ENCODE results near the gene FGFBP2.
"Not testable (repeated sequence)": the region's sequence is repeated elsewhere in the genome, so short reads cannot be mapped to it uniquely, and the experiment has no call there.

The FGFBP2 gene

DNA sequence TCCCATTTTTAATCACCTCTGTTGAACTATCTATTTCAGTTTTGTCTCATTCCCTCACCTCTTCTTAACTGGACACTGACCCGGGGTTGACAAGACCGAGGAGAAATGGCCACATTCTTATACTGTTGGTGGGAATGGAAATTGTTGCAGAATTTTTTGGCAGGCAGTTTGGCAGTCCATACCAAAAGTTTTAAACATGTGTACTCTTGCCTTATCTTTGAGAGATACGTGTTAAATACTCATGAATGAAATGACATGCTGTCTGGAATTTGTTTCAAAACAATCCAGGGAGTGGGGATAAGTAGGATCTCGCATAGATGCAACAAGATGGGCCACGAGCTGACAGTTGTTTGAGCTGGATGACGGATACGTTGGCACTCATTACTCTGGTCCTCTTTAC is 36.5 kb downstream of the FGFBP2 start:
- FAIRE-seq: no peak

DNA sequence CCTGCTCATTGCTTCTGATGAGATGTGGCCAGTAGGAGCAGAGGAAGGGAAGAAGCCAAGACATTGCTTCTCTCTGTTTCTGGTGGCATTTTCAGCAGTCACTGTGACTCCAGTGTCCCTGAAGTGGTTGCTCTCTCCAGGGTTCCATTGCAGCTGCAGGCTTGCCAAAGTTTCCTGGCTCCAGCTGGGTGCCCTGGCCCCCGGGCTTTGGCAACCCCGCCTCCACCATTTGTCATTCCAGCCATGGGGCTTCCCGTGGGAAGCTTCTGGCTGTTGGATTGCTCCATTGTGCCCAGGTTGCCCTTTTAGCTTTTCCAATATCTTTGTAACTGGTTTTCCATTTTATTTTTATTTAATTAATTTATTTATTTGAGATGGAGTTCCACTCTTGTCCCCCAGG is 37.1 kb downstream of the FGFBP2 start:
- FAIRE-seq: no peak

DNA sequence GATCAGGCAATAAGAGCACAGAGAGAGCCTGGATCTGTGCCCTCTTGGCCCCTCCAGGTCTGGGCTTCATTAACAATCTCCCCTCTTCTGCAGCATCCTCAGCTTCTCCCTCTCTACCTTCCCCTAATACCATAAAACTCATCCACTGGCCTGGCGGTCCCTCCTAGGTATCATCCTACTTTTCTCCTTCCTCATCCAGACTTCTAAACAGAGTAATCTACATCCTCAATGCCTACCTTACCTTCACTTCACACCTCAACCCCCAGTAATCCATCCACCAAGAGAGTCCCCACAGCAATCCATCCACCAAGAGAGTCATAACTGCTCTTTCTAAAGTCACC is 41.4 kb downstream of the FGFBP2 start:
- FAIRE-seq: no peak

DNA sequence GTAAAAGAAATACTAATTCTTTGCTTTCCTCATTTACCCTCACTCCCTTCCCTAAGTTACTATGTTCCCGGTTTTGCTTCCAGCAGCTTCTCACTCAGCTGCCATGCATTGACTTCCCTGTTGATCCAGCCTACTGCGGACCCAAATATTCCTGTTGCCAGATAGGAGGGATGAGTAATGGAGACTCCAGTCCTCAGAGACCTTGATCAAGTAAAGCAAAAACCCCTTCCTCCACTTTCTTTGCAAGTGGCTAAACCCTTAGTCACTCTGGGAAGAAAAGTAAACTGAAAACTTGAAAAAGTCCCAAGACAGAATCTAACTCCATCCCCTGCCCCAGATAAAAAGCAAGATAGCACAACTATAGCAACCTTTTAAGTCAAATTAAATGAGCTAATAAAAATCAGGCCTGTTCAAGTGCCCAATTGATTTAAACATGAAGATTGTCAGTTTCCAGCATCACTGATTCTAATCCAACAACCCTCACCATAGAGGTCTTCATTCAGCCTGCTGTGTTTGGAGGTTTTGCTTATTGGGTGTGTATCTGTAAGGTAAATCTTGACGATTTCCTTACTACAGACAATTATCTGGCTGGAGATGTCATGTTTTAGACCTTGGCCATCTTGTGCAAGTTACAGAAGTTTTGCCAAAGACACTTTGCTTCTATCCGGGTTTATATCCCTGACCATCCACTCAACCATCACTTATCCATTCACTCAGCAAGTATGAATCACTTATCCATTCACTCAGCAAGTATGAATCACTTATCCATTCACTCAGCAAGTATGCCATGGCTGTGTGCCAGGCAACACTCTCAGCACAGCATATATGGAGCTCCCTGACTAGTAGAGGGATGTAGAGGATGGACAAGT is 42.0 kb downstream of the FGFBP2 start:
- FAIRE-seq: no peak

DNA sequence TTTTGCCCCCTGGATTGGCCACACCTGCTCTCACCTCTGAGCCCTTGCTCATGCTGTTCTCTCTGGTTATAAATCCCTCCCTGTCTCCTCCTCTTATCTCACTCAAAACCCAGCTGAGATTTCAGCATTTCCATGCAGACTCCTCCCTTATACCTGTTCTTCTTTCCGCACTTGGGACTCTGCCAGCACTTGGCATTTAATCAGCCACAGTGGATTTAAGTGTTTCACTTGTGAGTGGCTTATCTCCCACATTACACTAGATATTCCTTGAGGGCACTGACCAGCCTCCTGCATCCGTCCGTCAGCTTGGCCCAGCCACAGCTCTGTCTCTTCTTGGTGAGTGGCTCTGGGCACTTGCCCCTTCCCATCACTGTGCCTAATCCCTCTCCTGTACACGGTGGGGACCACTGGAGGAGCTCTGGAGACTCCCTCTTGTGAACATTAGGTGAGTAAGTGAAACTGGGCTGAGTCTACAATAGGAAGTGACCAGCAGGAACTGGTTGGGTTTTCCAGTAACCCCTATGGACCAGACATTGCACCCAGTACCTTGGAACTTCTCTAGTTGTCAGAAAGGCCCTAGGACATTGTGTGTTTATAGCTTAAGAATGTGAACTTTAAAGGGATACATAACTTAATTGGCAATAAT is 44.4 kb downstream of the FGFBP2 start:
- FAIRE-seq: no peak

DNA sequence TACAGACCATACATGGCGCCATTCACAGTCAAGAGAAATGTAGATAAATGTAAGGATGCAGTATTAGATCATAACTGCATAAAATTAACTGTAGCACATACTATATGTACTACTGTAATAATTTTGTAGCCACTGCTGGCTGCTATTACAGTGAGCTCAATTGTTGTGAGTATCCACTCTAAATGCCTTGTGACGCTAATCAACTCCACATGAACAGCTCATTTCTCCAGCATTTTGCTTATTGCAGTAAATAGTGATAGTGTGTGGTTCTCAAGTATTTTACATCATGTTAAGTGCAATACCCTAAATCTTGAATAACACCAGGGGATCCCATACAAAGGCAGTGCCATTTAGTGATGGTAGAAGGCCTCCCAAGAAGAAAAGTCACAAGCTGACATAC is 45.7 kb downstream of the FGFBP2 start:
- FAIRE-seq: no peak

DNA sequence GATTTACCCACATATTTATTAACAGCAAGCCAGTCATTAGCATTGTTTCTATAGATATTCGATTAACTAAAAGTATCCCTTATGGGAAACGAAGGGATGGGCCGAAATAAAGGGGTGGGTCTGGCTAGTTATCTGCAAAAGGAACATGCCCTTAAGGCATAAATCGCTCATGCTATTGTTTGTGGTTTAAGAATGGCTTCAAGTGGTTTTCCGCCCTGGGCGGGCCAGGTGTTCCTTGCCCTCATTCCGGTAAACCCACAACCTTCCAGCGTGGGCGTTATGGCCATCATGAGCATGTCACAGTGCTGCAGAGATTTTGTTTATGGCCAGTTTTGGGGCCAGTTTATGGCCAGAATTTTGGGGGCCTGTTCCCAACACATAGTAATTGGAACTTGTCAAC is 46.6 kb downstream of the FGFBP2 start:
- FAIRE-seq: not testable (repeated sequence)

DNA sequence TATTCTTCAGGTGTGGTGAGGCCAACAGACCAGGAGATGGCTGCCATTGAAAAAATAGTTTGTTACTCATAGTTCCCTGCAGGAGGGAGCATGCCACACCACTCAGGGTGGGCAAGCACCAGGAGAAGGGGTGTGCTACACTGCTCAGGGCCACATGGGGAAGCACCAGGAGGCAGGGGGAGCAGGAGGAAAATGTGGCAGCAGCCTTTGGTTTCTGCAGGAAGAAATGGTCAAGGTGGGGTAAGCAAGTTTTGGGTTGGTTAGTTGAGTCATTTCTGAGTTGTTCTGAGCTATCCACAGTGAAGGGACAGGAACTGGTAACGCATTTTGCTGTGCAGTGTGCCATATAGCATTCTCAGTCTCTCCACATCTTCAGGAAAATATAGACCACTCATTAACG is 48.2 kb downstream of the FGFBP2 start:
- FAIRE-seq: no peak

DNA sequence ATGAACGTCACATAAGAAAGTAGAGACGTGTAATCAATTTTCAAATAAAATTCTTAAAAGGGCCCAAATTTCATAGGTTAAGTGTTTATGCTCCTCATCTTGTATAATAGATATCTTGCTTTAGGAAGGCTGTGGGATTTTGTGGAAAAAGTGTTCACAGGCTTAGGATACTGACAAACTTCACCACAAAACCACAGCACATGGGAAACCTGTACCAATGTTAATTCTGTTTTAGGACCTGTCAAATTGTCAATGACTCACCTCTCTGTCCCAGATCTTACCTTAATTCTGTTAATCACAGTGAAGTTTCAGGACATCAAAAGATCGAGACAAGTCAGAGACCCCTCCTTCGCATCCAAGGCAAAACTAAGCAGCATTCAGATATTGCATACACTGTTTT is 48.7 kb downstream of the FGFBP2 start:
- FAIRE-seq: no peak

DNA sequence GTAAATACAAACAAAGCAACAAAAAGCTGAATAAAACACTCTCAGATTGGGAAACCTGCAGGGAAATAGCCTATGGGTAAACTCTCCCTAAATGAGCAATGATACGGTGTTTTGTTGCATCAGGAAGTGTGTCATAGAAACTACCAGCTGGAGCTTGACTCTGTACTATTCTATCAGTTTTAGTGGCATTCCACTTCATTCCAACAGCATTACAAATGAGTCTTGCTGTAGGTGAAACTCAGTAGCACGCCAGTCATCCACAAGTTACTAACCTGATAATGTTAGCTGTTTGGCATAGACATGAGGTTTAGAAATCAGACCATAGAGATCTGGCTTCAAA is 49.4 kb downstream of the FGFBP2 start:
- FAIRE-seq: no peak

DNA sequence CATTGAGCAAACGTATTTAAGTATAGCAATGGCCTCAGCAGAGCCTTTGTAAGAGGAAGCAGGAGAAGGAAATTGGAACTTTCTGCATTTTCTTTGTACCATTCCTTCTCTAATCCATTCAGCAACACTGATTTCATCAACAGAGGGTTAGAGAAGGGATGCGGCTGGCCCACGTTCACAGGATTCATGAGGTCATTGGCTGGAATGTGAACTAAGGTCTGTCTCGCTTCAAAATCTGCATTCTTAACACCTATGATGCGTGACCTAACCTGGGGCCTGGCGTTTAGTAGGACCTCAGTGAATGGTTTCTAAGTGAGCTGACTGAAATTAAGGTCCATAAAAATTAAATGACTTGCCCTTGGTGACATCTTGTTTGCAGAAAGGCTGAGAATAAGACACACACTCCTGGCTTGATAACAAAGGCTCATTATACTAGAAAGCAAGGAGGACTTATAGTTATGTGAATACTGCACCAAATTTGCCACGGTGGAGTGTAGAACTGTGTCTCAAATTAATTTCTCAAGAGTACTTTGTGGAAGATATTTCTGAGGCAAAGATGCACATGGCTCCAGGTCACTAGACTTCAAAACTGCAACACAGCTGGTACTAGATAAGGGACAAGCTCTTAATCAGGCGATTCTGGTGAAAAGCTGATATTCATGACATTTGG is 49.9 kb downstream of the FGFBP2 start:
- no peak for FAIRE-seq

DNA sequence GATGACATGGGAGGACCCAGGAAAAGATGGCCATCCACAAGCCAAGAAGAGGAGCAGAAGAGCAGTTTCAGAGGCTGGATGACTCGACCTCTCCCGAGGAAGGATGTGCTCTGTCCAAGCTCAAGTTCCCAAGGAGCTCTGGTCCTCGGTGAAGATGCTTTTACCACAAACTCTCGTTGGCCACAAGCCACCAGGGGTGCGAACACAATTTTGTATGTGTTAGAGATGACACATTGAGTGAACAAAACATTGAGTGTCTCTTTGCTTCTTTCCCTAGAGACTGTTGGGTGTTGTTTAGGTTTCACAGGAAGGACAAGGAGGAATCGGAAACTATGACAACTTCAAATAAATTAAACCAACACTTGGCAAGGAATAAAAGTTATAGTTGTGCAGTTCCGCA is 50.7 kb downstream of the FGFBP2 start:
- no peak for FAIRE-seq

Measured in A204.1 (cell line).